NCI-H2081 (cell line): ENCODE data around the gene KCTD16.
A peak's percentile ranks its signal among the peaks of the same experiment; 100 is the strongest.

Experiments
- DNase-seq, 2 experiments: peaks; one replicate each; lab custom pipeline; 2025; lab: John Stamatoyannopoulos, UW

Gene KCTD16

DNA sequence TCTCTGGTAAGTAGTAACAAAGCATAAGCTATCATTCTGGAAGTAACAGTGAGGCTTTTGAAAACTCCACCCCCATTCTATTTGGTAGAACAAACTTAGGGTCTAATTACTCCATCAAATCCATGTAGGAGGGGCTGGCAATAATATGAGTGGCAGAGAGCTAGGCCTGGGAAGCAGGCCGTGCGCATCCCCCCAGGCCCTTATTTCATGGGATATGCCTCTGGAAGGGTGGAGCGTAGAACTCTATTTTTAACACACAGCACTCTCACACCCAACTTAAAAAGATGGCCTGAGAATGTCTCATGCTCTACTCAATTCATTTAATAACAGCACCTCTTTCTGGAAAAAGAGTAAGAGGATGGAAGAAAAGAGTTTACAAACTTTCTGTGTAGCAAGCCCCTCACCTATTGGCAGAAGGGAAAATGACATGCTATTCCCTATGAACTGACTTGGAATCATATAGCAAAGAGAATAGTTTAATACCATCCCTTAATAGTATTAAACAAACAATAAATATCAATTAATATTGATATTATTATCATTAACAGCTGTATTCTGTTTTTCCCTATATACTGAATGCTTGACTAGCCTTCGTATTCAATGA is 233.2 kb downstream of the KCTD16 start:
- DNase-seq: no peak

DNA sequence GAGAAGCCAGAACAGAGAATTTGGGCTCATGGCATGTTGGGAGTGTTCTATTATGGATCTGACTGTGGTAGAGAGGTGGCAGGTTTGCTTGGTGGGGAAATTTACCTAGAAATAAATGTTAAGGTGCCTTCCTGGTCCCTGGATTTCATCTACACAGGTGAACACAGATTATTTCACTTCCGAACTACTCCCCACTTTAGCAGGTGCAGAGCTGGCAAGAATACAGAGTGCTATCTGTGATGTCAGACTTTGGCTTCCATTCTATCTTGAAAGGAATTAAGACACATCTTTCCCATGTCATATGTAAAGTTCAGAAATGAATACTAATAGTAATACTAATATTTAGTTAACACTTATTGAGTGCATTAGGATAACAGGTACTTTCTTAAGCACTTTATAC is 234.0 kb downstream of the KCTD16 start:
- no peak for DNase-seq

- peak; percentile 11 to 62 for DNase-seq
Observed at GRCh38 chr5:144405991-144406390, 235.3 kb downstream of the KCTD16 start.

GRCh38 chr5:144406442-144406841 is 235.8 kb downstream of the KCTD16 start:
- DNase-seq: no peak

DNA sequence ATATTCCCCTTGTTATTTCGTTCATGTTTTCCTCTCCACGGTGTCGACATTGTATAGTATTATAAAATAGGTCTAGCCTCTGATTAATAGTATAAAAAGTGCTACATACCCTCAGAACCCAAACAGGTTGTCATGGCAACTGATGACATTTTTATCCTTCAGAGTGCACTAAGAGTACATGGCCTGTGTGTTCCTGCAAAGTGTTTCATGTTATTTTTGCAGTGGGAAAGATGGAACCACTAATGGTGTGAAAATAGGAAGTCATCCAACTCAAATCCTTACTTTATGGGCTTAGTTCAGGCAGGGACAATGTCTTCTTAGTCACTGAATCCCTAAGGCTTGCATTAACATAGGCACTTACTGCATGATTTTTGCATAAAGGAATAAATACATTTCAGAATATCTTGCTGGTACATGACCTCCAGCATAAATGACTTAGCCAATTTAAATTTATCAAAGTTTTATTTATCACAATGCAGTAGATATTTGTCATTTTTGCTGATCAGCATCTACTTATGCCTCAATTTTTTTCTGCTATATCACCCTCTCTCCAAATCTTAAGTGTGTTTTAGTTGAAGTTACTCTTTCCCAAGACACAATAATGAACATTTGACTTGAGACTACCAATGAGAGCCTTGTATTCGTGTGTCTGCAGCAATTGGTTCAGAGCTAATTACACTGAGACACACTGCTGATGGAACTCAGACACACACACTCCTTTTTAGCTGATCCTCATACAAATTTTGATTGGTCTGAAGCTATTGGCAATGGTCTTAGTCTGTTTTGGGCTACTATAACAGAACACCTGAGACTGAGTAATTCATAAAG is 243.7 kb downstream of the KCTD16 start:
- DNase-seq: no peak

- no peak for DNase-seq
Observed at GRCh38 chr5:144416196-144416595, 245.5 kb downstream of the KCTD16 start.

- DNase-seq: no peak
Observed at GRCh38 chr5:144418719-144419118, 248.0 kb downstream of the KCTD16 start.

- DNase-seq: no peak
Observed at GRCh38 chr5:144421411-144421810, 250.7 kb downstream of the KCTD16 start.

GRCh38 chr5:144422018-144422727 is 251.5 kb downstream of the KCTD16 start:
- DNase-seq: no peak

- no peak for DNase-seq
Observed at GRCh38 chr5:144427866-144428265, 257.2 kb downstream of the KCTD16 start.

DNA sequence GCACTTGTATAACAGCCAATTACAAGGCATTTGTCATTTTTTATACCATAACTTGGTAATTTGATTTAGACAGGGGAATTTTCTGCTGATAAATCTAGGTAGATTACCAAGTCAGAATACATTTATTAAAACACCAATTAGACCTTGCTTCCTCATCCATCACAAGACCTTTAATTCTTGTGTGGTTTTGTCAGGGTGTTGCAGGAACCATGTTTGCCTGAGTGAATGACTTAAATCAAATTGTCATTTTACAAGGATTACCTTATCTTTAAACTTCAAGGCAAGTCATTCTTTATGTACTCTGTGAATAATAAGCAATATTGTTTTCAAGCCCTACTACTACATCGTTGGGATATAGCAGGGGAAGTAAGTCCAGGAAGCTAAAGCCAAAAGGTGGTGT is 257.7 kb downstream of the KCTD16 start:
- DNase-seq: no peak

GRCh38 chr5:144429405-144429804 is 258.7 kb downstream of the KCTD16 start:
- no peak for DNase-seq

GRCh38 chr5:144429905-144430304 is 259.2 kb downstream of the KCTD16 start:
- DNase-seq: no peak

- no peak for DNase-seq
Observed at GRCh38 chr5:144433140-144433822, 262.6 kb downstream of the KCTD16 start.

DNA sequence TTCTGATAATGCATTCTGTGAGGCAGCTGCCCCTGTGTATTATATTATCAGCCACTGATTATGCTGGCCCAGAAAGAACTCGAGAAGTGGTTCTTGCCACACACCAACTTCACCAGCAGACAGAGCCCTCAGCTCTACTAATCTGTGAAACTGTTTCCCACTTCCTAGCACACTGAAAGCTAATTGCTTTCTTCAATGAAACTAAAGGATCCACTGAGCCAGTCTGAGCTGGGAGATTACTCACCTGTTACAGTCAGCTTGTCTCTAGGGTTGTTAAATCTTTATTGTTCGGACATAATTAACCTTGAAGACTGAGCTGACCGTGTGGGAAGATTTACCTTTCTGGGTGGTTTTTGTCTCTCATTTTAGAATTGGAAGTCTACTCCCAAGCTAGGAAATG is 263.2 kb downstream of the KCTD16 start:
- peak in 1 of 2 experiments; percentile 9 for DNase-seq

DNA sequence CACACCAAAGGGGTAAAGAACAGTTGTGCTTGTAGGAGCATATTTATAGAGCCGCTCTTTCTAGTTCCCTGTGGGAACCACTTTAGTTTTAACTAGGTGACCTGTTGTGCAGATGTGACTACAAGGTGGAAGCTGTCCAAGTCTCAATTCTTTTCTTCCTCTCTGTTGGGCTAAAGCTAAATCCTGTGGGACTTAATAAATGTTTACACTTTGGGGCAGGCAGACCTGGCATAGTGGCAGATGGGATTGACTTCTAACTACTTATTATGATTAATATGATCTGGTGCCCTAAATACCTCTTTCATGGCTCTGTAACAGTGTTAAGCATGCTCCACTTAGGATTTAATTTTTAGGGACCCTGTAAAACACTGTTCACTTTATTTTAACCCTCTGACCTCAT is 265.3 kb downstream of the KCTD16 start:
- peak; percentile 70 to 92 for DNase-seq

GRCh38 chr5:144438237-144438636 is 267.6 kb downstream of the KCTD16 start:
- no peak for DNase-seq

- DNase-seq: no peak
Observed at GRCh38 chr5:144448457-144448856, 277.8 kb downstream of the KCTD16 start.

DNA sequence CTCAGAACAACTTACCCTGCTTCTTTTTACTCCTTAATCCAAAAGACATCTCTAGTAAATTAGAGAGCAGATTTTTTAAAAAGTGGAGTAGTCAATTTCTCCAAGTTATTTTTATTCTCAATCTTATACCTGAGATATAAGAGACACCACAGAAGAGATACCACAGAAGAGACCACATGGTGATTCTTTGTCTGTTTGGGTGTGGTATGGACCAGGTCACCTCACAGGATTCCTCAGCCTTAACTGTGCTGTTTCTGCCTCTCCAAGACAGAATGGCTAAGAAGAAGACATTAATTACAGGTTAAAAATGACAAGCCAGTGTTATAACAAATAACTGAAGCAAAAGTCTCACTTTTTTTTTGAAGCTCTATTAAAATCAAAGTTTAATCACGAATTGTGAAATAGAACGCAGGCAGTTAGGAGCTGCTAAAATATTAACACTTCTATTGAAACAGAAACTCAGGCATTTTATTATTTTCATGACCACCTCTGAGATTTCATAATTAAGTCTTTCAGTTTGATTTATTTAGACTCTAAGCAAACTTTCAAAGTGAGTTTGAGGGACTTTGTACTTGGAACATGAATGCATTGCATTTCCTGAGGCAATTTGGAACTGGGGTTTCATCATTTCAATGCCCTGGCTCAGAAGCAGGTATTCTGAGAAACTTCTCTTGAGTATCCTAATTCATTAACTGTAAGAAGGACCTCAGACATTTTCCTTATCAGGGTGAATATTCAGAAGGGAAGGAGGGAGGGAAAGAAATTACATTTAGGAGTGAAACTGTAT is 280.7 kb downstream of the KCTD16 start:
- DNase-seq: no peak

- peak in 1 of 2 experiments; percentile 28 for DNase-seq
Observed at GRCh38 chr5:144453753-144454152, 283.1 kb downstream of the KCTD16 start.

DNA sequence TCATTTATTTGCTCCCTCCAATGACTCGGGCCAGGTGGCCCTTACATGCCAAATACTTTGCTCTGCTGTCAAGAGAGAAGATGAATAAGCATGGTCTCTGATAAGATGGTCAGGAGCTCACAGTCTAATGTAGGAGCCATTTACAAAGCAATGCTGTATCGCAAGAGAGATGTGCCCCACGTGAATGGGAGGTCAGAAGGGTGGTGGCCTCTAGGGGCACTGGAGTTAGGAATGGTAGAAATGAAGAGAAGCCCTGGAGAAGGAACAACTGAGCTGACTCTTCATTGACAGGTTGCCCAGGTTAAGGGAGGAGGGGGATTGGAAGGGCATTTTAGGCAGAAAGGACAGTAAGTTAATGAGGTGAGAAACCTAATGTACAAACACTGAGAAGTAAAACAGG is 286.5 kb downstream of the KCTD16 start:
- DNase-seq: no peak

- DNase-seq: no peak
Observed at GRCh38 chr5:144458216-144458615, 287.5 kb downstream of the KCTD16 start.
